HG03025 (cell line): ENCODE data around the gene ZDHHC15.
"Not testable (repeated sequence)": the region's sequence is repeated elsewhere in the genome, so short reads cannot be mapped to it uniquely, and the experiment has no call there.

Experiments
- ATAC-seq: cut with Tn5 transposase; IDR thresholded peaks from one replicate; pipeline ENCODE4 v1.9.1; 2021; ENCODE audit warnings: mild to moderate bottlenecking, moderate library complexity; ENCODE audit not compliant: unreplicated experiment, low FRiP score

Gene ZDHHC15, protein sequence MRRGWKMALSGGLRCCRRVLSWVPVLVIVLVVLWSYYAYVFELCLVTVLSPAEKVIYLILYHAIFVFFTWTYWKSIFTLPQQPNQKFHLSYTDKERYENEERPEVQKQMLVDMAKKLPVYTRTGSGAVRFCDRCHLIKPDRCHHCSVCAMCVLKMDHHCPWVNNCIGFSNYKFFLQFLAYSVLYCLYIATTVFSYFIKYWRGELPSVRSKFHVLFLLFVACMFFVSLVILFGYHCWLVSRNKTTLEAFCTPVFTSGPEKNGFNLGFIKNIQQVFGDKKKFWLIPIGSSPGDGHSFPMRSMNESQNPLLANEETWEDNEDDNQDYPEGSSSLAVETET

DNA sequence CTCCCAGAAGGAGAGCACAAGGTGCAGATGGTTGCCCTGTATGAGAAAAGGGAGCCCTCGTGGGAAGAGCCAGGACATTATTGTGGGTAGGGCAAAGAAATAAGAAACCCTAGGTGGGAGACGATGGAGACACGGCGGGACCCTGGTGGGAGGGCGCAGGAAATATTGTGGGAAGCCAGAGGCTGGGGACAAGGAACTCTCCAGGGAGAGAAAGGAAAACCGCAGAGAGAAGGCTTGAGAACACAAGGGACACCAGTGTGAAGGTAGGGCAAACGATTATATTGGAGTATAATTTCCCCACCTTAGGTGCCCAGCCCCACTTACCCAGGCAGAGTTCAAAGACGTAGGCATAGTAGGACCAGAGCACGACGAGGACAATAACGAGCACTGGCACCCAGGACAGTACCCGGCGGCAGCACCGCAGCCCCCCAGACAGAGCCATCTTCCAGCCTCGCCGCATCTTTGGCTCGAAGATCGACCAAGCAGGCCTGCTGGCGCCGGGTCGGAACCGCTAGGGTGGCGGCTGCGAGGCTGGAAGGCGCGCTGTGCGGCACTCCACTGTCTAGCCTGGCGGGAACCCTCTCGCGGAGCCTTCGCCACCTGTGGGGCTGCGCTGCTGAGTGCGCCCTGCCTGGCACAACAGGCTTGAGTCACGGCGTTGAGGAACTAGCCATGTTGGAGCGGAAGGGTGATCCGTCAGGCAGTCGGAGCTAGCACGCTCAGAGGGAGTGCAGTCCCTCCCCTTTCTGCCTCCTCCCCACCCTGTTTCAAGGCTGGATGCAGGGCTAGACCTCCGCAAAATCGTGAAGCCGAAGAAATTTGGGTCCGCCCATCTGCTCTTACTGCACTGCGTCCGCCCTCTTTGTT lies at the start of gene ZDHHC15:
ZDHHC15 (minus strand) TSS at position 473 of the 867 bp plus-strand sequence; CDS start at position 460, 13 bp downstream.
- ATAC-seq, result no peak

DNA sequence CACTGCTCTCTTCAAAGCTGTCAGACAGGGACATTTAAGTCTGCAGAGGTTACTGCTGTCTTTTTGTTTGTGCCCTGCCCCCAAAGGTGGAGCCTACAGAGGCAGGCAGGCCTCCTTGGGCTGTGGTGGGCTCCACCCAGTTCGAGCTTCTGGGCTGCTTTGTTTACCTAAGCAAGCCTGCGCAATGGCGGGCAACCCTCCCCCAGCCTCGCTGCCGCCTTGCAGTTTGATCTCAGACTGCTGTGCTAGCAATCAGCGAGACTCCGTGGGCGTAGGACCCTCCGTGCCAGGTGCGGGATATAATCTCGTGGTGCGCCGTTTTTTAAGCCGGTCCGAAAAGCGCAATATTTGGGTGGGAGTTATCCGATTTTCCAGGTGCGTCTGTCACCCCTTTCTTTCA lies 37.7 kb upstream of the ZDHHC15 start:
- ATAC-seq, result not testable (repeated sequence)

DNA sequence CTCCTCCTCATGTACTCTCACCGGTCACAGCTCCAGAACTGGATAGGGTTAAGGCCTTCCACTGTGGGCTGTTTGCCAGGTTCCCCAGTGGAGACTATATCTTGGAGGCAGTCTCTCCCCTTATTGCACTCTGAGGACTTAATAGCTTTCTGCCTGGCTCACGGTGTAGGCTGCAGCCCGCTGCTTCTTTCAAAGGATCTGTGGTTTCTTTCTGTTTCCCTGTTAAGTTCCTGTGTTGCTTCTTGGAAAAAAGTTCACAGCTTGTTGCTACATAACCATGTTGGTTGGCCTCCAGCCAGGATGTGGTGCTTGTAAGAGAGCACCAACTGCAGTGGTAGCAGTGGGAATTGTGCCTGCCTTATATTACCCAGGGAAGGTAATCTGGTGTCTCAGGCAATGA lies 24.9 kb upstream of the ZDHHC15 start:
- no peak for ATAC-seq

DNA sequence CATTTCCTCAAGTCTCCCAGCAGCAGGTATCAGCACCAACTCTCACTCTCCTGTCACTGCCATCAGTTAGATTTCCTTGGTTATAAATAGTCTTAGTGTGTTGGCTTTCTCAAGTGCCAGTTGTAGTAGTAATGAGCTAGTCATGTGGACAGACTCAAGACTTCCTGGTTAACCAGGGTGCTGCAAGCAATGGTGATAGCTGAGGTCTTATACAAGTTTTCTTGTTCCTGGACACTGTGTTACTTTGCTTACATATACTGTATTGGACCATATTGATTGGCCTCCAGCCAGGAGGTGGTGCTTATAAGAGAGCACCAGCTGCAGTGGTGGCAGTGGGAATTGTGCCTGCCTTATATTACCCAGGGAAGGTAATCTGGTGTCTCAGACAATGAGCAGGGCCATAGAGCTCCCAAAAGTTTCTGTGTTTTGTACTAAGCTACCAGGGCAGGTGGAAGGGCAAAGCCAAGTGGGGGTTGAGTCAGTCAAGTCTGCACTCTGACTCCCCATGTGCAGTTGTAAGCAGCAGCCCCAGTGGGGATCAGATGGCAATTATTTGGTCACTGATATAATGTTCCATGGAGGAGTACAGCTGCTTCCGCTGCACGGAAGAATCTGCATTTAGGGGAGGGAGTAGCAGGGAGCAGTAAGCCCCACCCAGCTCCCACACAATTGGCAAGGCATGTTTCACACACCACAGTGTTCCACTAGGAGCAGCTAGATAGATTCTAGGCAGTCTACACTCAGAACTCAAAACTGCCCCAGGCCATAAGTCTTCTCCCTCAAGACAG lies 24.1 kb upstream of the ZDHHC15 start:
- no peak for ATAC-seq

DNA sequence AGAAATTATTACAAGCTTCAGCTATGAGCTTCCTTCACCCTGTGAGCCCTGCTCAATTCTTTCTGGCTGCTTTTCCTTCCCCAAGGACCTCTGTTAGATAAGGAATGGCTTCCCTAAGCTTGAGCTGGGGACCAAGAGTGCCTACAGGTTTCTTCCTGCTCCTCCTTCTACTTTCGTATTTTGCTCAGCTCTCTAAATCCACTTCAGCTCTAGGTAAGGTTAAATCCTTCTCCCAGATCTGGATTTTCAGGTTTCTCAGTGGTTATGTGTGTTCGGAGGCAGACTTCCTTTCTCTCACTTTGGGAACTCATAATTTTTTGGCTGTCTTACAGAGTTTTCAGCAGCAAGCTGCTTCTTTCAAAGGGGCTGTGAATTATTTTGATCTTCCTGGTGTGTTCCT lies 21.9 kb upstream of the ZDHHC15 start:
- ATAC-seq, result no peak

DNA sequence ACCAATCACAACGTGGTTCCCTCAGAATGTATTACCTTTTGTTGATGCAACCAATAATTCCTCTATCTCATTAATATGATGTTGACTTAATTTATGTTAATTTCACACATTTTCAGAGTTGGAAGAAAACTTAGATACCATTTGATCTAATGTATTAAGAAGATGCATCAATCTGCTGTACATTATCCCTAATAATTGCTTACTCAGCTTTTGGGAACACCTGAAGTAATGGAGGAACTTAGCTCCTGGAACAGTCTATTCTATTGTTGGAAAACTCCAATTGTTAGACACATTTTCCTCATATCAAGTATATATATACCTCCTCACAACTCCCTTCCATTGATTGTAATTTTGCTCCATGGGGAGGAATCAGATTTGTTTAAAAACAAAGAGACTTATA lies 38.9 kb downstream of the ZDHHC15 start:
- no peak for ATAC-seq

DNA sequence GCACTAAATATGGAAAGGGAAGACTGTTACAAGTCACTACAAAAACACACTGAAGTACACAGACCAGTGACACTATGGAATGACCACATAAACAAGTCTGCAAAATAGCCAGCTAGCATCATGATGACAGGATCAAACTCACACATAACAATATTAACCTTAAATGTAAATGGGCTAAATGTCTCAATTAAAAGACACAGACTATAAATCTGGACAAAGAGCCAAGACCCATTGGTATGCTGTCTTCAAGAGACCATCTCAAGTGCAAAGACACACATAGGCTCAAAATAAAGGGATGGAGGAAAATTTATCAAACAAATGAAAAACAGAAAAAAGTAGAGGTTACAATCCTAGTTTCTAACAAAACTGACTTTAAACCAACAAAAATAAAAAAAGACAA lies 61.1 kb downstream of the ZDHHC15 start:
- ATAC-seq, result not testable (repeated sequence)

DNA sequence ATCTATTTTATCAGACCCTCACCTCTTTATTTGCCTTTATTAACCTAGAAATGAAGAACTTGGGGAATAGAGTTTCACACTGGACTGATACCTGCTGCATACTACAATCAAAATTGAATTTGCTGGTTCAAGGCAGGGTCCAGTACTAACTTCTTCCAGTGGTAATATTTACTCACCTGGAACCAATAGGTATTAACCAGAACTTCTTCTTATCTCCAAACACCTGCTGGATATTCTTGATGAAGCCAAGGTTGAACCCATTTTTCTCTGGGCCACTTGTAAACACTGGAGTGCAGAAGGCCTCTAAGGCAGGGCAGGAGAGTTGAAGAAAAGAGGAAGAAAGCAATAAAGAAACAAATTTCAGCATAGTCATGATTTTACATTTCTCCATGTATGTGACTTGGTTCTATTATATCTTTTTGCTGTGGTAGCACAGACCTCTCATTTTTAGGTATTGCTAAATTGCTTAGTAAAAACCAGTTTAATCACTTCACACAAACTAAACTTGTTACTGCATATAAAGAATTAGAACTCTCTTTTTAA lies 101.1 kb downstream of the ZDHHC15 start:
- ATAC-seq, result no peak

DNA sequence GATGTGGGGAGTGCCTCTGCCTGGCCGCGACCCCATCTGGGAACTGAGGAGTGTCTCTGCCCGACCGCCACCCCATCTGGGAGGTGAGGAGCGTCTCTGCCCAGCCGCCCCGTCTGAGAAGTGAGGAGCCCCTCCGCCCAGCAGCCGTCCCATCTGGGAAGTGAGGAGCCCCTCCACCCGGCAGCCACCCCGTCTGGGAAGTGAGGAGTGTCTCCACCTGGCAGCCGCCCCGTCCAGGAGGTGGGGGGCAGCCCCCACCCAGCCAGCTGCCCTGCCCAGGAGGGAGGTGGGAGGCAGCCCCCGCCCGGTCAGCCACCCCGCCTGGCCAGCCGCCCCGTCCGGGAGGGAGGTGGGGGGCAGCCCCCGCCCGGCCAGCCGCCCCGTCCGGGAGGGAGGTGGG lies 115.7 kb downstream of the ZDHHC15 start:
- ATAC-seq, result not testable (repeated sequence)

DNA sequence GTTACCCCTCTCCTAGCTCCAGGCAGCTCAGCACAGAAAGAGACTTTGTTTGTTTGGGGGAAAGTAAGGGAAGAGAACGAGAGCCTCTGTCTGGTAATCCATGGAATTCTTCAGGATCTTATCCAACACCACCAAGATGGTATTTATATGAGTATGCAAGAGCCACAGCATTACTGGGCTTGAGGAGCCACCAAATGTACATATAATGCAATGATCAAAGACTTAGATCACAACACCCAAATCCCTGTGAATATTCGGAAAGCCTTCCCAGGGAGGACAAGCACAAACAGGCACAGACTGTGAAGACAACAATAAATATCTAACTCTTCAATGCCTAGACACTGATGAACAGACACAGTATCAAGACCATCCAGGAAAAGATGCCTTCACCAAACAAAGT lies 132.4 kb downstream of the ZDHHC15 start:
- no peak for ATAC-seq

DNA sequence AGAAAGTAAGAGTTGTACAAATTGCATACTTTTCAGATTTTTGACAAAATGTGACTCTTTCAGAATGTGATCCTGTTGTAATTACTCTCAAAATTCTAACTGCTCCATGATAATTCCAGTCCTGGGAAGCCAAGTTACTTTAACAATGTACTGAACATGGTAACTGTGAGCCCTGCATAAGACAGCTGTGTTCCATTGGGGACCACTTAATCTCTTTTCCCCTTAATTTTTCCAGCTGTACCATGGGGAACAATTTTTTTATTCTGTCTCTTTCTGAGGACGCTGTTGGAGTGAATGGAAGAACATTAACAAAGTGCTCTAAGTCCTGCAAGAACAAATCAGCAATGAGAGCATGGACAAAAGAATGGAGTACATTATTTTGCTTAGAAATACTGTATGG lies 153.1 kb downstream of the ZDHHC15 start:
- no peak for ATAC-seq

DNA sequence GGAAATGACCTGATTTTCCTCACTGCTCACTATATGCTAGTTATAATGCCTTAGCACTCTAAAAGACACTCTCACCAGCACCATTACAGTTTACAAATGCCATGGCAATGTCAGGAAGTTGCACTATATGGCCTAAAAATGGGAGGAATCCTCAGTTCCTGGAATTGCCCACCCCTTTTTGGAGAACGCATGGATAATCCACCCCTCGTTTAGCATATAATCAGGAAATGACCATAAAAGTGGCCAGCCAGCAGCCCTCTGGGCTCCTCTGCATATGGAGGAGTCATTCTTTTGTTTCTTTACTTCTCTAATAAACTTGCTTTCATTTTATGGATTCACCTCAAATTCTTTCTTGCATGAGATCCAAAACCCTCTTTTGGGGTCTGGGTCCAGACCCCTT lies 156.0 kb downstream of the ZDHHC15 start:
- ATAC-seq, result no peak

DNA sequence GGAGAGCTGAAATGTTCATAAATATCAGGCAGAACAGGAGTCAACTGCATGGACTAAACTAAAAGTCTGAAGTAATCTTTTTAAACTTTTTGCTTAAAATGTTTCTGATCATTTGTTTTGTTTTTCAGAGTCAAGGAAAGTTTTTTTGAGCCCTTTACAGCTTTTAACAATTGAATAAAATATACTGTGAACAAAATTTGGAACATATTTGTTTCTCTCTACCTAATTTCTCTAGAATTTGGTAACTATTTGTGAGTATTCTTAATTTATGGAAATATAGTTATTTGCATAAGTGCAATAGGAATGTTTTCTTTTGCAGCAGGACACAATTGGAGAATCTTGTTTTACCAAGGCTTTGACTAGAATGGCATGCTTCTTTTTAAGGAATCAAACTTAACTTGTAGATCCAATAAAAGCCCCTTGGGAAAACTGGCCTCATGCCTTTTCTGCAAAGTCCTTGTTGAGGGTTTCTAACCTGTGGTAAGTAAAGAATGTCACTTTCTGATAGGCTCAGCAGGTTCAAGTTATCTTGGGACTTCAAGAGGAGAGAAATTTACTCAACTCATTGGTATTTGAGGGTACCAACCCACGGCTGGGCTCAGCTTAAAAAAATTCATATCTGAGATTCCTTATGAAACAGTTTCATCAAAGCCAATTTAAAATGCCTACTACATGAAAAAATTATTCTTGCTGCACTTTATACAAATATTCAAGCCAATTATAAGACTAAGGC lies 157.4 kb downstream of the ZDHHC15 start:
- no peak for ATAC-seq

DNA sequence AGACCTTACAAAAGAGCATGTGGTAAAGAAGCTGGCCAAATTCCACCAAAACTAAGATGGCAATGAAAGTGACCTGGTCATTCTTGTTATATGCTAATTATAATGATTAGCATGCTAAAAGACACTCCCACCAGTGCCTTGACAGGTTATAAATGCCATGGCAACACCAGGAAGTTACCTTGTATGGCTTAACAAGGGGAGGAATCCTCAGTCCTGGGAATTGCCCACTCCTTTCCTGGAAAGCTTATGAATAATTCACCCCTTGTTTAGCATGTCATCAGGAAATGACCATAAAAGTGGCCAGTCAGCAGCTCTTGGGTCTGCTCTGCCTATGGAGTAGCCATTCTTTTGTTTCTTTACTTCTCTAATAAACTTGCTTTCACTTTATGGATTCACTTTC lies 161.0 kb downstream of the ZDHHC15 start:
- ATAC-seq, result no peak

DNA sequence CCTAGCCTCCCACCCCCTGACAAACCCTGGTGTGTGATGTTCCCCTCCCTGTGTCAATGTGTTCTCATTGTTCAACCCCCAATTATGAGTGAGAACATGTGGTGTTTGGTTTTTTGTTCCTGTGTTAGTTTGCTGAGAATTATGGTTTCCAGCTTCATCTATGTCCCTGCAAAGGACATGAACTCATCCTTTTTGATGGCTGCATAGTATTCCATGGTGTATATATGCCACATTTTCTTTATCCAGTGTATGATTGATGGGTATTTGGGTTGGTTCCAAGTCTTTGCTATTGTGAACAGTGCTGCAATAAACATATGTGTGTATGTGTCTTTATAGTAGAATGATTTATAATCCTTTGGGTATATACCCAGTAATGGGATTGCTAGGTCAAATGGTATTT lies 174.2 kb downstream of the ZDHHC15 start:
- not testable (repeated sequence) for ATAC-seq

DNA sequence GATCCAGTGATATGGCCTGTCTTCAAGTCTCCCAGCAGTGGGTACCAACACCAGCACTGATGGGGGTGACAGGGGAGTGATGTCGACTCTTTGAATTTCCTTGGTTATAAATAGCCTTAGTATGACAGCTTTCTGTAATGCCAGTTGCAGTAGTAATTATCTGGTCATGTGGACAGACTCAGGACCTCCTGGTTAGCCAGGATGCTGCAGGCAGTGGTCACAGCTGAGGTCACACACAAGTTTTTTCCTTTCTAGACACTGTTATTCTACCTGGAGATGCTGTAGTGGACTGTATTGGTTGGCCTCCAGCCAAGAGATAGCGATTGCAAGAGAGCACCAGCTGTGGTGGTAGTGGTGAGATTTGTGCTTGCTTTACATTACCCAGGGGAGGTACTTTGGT lies 185.3 kb downstream of the ZDHHC15 start:
- no peak for ATAC-seq

DNA sequence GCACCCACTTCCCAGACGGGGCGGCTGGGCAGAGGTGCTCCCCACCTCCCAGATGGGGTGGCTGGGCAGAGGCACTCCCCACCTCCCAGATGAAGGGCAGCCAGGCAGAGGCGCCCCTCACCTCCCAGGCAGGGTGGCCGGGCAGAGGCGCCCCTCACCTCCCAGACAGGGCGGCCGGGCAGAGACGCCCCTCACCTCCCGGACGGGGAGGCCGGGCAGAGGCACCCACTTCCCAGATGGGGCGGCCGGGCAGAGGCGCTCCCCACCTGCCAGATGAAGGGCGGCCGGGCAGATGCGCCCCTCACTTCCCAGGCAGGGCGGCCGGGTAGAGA lies 187.7 kb downstream of the ZDHHC15 start:
- ATAC-seq, result no peak

DNA sequence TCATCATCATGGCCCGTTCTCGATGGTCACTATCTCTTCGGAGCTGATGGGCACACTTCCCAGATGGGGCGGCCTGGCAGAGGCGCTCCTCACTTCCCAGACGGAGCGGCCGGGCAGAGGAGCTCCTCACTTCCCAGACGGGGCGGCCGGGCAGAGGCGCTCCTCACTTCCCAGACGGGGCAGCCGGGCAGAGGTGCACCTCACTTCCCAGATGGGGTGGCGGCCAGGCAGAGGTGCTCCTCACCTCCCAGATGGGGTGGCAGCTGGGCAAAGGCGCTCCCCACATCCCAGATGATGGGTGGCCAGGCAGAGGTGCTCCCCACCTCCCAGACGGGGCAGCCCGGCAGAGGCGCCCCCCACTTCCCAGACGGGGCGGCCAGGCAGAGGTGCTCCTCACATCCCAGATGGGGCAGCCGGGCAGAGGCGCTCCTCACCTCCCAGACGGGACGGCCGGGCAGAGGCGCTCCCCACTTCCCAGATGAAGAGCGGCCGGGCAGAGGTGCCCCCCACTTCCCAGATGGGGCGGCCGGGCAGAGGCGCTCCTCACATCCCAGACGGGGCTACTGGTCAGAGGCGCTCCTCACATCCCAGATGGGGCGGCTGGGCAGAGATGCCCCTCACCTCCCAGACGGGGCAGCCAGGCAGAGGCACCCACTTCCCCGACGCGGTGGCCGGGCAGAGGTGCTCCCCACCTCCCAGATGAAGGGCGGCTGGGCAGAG lies 188.3 kb downstream of the ZDHHC15 start:
- ATAC-seq, result not testable (repeated sequence)

DNA sequence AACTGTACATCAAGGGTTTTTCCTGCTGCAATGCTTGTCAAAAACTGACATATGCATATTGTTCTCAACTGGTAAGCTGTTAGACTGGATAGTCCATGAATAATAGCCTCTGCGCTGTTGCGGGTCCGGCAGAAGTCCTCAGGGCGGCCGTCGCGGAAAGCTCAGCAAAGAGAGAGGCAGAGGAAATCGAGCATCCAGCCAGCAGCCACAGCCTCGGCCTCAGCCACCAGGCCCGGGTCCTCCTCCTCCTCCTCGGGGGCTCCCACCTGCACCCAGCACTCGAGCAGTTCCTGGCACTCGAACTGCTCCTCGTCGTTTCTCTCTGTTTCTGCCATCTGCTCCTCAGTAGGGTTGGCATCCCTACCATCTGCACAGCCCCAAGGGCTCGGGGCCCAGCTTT lies 195.2 kb downstream of the ZDHHC15 start:
- no peak for ATAC-seq
